Parathyroid adenoma (tissue), 2 donors: ENCODE measurements around the gene DSG2.

ENCODE experiments used
- H2AFZ ChIP-seq: fragments of 300-600 bp; sonication (generic); one replicate; pipeline ENCODE4 v1.7.0; 2017; ENCODE audit warnings: antibody characterized with exemption, mild to moderate bottlenecking
- H3K27ac ChIP-seq: fragments of 300-600 bp; sonication (generic); one replicate; pipeline ENCODE4 v1.7.0; 2017
- H3K27me3 ChIP-seq: fragments of 300-600 bp; sonication (generic); one replicate; pipeline ENCODE4 v1.7.0; 2017; ENCODE audit warnings: low read length; ENCODE audit not compliant: control insufficient read depth, insufficient read depth
- H3K36me3 ChIP-seq: fragments of 300-600 bp; sonication (generic); one replicate; pipeline ENCODE4 v1.7.0; 2017; ENCODE audit warnings: low read length; ENCODE audit not compliant: control insufficient read depth, insufficient read depth
- H3K4me1 ChIP-seq: fragments of 300-600 bp; sonication (generic); one replicate; pipeline ENCODE4 v1.7.0; 2017; ENCODE audit warnings: control low read depth
- H3K4me2 ChIP-seq: fragments of 300-600 bp; sonication (generic); one replicate; pipeline ENCODE4 v1.7.0; 2017; ENCODE audit warnings: low read length
- H3K4me3 ChIP-seq: fragments of 300-600 bp; sonication (generic); one replicate; pipeline ENCODE4 v1.7.0; 2017; ENCODE audit warnings: low read depth, low read length
- H3K79me2 ChIP-seq: fragments of 300-600 bp; sonication (generic); one replicate; pipeline ENCODE4 v1.7.0; 2017; ENCODE audit warnings: control low read depth
- H3K9ac ChIP-seq: fragments of 300-600 bp; sonication (generic); one replicate; pipeline ENCODE4 v1.7.0; 2017; ENCODE audit warnings: mild to moderate bottlenecking
- H3K9me3 ChIP-seq: fragments of 300-600 bp; sonication (generic); one replicate; pipeline ENCODE4 v1.7.0; 2017; ENCODE audit warnings: low read length; ENCODE audit not compliant: control insufficient read depth
- CTCF ChIP-seq: fragments of 300-600 bp; sonication (generic); IDR thresholded peaks from one replicate; pipeline ENCODE4 v1.7.0; 2017; ENCODE audit warnings: antibody characterized with exemption, mild to moderate bottlenecking
- donor health status: primary hyperparathyroidism.

Gene DSG2

DNA sequence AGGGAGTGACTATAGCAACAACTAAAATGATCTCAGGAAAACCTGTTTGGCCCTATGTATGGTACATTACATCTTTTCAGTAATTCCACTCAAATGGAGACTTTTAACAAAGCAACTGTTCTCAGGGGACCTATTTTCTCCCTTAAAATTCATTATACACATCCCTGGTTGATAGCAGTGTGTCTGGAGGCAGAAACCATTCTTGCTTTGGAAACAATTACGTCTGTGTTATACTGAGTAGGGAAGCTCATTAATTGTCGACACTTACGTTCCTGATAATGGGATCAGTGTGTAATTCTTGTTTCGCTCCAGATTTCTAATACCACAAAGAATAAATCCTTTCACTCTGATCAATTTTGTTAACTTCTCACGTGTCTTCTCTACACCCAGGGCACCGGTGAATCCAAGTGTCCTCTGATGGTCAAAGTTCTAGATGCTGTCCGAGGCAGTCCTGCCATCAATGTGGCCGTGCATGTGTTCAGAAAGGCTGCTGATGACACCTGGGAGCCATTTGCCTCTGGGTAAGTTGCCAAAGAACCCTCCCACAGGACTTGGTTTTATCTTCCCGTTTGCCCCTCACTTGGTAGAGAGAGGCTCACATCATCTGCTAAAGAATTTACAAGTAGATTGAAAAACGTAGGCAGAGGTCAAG, 94.7 kb downstream of the DSG2 start:
- H3K27ac ChIP-seq, result no peak overlapping the region
- no peak for TF ChIP-seq CTCF
- no peak overlapping the region for H3K4me2 ChIP-seq
- no peak overlapping the region for H3K9ac ChIP-seq
- no peaks in the 10 kb centered on the region for H3K9me3 ChIP-seq
- H3K36me3 ChIP-seq, result no peaks in the 10 kb centered on the region
- no peaks in the 10 kb centered on the region for H3K79me2 ChIP-seq
- peaks cover 9% of the 10 kb centered on the region for H3K4me1 ChIP-seq
- no peak overlapping the region for H2AFZ ChIP-seq
- H3K27me3 ChIP-seq, result no peaks in the 10 kb centered on the region
- H3K4me3 ChIP-seq, result no peak overlapping the region

DNA sequence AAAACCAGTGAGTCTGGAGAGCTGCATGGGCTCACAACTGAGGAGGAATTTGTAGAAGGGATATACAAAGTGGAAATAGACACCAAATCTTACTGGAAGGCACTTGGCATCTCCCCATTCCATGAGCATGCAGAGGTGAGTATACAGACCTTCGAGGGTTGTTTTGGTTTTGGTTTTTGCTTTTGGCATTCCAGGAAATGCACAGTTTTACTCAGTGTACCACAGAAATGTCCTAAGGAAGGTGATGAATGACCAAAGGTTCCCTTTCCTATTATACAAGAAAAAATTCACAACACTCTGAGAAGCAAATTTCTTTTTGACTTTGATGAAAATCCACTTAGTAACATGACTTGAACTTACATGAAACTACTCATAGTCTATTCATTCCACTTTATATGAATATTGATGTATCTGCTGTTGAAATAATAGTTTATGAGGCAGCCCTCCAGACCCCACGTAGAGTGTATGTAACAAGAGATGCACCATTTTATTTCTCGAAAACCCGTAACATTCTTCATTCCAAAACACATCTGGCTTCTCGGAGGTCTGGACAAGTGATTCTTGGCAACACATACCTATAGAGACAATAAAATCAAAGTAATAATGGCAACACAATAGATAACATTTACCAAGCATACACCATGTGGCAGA, 97.3 kb downstream of the DSG2 start:
- H3K9me3 ChIP-seq, result no peaks in the 10 kb centered on the region
- no peaks in the 10 kb centered on the region for H3K79me2 ChIP-seq
- H2AFZ ChIP-seq, result no peak overlapping the region
- no peaks in the 10 kb centered on the region for H3K27me3 ChIP-seq
- TF ChIP-seq CTCF, result no peak
- no peak overlapping the region for H3K27ac ChIP-seq
- H3K4me2 ChIP-seq, result no peak overlapping the region
- H3K4me1 ChIP-seq, result peaks cover 9% of the 10 kb centered on the region
- no peak overlapping the region for H3K9ac ChIP-seq
- H3K36me3 ChIP-seq, result no peaks in the 10 kb centered on the region
- no peak overlapping the region for H3K4me3 ChIP-seq

DNA sequence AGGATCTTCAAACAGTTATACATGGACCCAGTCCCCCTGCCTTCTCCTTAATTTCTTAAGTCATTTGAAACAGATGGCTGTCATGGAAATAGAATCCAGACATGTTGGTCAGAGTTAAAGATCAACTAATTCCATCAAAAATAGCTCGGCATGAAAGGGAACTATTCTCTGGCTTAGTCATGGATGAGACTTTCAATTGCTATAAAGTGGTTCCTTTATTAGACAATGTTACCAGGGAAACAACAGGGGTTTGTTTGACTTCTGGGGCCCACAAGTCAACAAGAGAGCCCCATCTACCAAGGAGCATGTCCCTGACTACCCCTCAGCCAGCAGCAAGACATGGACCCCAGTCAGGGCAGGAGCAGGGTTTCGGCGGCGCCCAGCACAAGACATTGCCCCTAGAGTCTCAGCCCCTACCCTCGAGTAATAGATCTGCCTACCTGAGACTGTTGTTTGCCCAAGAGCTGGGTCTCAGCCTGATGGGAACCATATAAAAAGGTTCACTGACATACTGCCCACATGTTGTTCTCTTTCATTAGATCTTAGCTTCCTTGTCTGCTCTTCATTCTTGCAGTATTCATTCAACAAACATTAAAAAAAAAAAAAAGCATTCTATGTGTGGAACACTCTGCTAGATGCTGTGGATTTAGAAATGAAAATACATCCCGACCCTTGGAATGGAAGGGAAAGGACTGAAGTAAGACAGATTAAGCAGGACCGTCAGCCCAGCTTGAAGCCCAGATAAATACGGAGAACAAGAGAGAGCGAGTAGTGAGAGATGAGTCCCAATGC, 98.3 kb downstream of the DSG2 start:
- no peaks in the 10 kb centered on the region for H3K36me3 ChIP-seq
- H3K79me2 ChIP-seq, result no peaks in the 10 kb centered on the region
- no peaks in the 10 kb centered on the region for H3K9me3 ChIP-seq
- no peak overlapping the region for H3K27ac ChIP-seq
- no peak overlapping the region for H2AFZ ChIP-seq
- no peak overlapping the region for H3K9ac ChIP-seq
- no peaks in the 10 kb centered on the region for H3K27me3 ChIP-seq
- no peak overlapping the region for H3K4me3 ChIP-seq
- H3K4me2 ChIP-seq, result no peak overlapping the region
- H3K4me1 ChIP-seq, result peaks cover 5% of the 10 kb centered on the region
- TF ChIP-seq CTCF, result no peak

DNA sequence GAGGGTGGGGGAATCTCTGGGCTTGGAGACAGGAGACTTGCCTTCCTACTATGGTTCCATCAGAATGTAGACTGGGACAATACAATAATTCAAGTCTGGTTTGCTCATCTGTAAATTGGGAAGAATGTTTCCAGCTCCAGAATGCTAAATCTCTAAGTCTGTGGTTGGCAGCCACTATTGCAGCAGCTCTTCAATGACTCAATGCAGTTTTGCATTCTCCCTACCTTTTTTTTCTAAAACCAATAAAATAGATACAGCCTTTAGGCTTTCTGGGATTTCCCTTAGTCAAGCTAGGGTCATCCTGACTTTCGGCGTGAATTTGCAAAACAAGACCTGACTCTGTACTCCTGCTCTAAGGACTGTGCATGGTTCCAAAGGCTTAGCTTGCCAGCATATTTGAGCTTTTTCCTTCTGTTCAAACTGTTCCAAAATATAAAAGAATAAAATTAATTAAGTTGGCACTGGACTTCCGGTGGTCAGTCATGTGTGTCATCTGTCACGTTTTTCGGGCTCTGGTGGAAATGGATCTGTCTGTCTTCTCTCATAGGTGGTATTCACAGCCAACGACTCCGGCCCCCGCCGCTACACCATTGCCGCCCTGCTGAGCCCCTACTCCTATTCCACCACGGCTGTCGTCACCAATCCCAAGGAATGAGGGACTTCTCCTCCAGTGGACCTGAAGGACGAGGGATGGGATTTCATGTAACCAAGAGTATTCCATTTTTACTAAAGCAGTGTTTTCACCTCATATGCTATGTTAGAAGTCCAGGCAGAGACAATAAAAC, 100.2 kb downstream of the DSG2 start:
- Histone ChIP-seq H2AFZ (no peak overlapping the region), H3K4me2 (no peak overlapping the region), H3K9ac (no peak overlapping the region), H3K9me3 (no peaks in the 10 kb centered on the region), H3K27ac (no peak overlapping the region), H3K4me3 (no peak overlapping the region), H3K79me2 (no peaks in the 10 kb centered on the region), H3K27me3 (no peaks in the 10 kb centered on the region), H3K36me3 (no peaks in the 10 kb centered on the region), H3K4me1 (no peaks in the 10 kb centered on the region)
- TF ChIP-seq CTCF, result no peak
